GM18520 (cell line): ENCODE measurements around the gene PSMB10.

Source experiments
- ATAC-seq: cut with Tn5 transposase; IDR thresholded peaks from one replicate; pipeline ENCODE4 v1.9.1; 2021; ENCODE audit not compliant: unreplicated experiment

Gene PSMB10

DNA sequence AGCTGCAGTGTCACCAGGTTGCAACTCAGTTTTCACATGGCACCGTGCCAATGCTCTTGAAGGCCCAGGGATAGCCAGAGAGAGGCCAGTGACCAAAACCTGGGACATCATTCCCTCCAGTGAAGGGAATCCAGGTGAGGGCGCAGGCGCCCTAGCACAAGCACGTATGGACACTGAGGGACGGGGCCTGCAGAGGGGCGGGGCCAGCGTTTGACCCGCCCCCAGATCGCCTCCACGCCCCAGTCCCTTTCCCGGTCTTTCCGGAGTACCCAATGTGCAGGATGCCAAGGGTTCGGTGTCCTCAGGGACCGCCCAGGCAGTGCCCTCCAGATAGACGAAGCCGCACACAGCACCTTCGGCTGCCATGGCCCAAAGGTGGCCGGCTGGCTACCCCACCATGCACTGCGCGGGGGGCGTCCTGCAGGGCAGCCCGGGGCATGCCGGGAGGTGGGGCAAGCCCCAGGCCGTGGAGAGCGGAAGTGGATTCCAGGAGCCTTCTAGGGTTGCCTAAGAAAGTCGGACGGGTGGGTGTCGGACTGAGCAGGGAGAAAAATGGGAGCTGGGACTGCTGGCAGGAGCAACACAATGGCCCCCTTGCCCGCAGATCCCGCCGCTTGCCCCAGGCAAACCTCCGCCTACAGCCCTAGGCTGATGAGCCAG is 27.1 kb upstream of the PSMB10 start:
- ATAC-seq, result no peak

DNA sequence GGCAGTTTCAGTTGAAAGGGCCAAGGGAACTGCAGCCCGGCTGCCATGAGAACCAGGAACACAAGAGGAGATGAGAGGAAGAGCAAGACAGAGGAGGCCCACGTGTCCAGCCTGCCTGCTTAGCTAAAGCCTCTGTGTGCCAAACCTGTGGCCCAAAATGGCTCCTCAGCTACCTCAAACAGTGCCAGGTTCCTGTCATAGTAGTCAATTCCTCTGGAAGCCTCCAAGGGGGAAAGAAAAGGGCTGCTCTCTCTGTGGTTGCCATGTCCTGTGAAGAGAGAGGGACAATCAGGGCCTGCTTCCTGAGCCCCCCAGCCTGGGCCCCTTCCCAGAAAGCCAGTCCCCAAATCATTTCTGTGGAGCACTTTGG is 26.6 kb upstream of the PSMB10 start:
- no peak for ATAC-seq

DNA sequence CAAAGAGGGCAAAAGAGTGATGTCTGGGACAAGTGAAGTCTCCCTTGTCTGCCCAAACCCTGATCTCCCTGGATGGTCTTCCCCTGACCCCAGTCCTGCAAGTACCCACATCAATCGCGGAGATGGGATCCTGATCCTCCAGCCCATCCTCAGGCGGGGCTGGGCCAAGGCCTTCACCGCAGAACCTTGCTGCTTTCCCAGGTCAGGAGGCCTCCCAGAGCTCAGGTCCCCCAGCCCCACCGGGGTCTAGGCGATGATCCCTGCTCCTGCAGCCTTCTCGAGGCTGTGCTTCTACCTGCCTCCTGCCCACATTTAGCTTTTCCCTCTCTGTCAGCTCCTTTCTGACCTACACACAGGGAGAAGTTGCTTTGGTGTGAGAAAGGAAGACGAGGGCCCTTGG is 25.5 kb upstream of the PSMB10 start:
- ATAC-seq, result no peak

DNA sequence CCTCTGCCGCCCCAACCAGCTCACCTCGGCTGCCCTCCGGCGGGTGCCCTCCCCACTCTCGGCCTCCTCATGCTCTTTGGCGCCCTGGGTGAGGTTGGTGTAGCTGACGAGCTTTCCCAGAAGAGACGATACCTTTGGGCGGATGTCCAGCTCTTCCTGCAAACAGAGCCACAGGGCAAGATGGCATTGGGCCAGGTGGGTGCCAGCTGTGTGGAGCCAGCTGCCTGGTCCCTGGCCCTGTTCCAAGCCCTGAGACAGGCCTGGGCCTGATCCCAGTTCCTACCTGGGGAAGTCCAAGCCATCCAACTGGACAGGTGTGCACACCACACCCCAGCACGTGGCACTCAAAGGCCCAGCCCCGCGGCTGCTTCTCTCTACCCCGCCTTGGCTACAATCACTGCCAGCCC is 24.9 kb upstream of the PSMB10 start:
- ATAC-seq, result no peak

DNA sequence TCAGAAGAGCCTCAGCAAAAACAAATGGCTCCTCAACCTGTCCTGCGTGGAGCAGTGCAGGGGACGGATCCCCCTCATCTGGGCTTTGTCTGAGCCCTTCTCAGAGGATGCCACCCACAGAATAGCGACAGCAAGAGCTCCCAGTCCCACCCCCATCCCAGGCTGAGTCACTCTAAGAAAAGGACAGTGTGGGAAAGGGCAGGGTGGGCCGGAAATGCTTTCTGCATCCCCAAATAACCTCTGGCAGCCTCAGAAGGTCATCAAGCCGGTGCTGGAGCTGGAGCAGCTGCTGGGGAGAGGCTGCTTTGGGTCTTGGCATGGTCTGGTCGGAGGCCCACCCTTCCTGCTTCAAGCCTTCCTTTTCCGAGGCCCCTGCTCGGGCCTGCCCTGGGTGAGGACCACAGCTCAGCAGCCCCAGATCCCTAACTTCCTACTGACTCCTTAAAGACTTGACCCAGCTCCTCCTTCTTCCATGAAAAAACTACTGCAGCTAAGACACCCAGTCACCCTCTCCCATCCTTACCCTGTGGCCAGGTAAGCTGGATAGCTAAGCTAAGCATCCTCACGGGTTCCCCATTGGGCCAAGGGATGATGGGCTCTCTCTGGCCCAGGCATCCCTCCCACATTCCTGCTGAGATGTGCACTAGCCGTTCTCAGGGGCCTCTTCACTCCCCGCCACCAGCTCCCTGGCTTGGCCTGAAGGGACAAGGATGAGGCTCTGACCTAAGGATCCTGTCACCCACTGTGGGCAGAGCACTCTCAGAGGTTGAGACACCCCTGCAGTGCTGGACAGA is 23.1 kb upstream of the PSMB10 start:
- no peak for ATAC-seq

DNA sequence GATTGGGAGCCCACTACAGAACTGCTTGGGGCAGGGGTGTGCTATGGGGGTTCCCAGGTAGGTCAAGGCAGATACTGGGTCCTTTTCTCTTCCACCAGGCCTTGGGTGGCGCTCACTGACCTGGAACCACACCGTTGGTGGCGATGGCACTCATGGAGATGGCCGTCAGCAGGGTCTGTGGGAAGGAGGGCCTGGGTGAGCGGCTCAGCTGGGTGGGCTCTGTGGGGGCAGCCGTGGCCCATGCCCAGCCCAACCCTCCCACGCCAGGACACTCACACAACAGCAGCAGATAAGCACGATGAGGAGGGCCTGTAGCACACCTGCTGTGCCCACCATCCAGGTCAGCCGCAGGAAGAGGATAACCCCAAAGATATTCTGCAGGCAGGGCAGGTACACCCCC is 21.0 kb upstream of the PSMB10 start:
- ATAC-seq, result no peak

DNA sequence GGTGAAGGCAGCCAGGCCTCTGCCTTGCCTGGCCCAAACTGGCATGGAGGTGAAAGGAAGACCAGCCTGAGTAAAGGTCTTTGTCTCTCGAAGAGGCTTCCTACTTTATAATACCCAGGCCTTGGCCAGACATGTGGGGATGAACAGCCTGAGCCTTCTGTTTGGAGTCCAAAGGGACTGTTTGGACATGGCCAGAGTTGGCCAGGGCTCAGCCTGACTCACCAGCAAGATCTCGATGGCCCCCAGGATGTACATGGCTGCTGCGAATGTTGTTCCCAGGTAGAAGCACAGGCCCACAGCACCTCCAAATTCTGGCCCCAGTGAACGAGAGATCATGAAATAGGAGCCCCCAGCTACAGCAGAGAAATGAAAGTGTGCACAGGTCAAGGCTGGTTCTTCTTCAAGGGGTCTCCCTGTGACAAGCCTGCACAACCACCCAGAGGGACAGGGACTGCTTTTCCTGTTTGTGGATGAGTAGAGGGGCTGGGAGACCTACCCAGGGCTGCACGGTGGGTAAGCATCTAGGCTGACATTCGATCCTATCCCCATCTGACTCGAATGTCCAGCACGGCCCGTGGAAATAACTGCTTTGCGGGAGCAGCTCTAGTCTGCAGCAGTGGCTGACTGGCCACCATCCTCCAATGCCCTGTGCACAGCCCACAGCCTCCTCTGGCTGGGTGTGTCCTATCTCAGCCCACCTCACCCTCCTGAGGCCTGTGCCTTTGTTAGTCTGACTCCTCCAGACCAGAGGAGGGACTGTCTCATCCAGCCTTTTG is 18.0 kb upstream of the PSMB10 start:
- no peak for ATAC-seq

DNA sequence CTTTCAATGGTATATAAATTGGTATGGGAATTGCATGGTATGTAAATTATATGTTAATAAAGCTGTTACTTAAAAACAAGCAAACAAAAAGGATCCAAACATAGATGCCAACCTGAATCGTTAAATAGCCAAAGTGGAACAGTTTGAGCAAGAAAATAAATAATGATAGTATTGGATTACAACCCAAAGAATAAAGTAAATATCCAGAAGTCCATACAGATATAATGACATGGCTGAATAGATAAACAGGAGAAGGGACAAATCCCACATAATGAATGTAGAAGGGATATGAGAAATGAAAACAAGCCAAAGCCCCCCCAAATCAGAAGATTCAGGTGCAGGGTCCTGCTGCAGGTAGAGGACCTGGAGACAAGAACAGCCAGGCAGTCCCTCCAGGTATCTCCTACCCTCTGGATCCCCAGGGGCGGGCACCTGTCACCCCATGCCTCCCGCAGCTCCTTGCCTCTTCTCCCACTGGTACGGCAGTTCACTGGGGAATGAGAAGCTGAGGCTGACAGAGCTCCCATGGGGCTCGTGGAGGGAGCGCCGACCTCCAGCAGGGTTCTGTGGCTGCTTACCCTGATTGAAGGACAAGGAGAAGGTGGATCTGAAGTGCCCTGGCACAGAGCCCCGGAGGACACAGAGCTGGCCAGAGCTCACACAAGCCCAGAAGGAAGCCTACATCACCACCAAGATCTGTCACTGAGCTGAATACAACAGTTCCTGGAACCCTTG is 17.2 kb upstream of the PSMB10 start:
- ATAC-seq, result no peak

DNA sequence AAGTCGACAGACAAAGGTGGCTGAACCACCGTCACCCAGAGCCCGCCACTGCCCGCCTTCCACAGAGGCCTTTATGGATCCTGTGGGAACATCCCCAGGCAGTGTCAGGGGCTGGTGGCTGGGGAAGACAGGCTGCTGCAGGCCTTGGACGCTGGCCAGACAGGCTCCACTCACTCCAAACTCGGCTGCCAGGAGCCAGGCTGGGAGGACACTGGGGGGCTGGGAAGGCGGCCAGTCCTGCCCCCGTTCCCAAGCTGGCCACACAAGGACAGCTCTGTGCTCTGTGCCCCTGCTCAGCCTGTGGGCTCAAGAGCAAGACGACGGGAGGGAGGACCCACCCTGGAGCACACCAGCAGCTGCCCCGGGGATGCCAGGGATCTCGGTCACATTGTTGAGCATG is 14.8 kb upstream of the PSMB10 start:
- no peak for ATAC-seq

DNA sequence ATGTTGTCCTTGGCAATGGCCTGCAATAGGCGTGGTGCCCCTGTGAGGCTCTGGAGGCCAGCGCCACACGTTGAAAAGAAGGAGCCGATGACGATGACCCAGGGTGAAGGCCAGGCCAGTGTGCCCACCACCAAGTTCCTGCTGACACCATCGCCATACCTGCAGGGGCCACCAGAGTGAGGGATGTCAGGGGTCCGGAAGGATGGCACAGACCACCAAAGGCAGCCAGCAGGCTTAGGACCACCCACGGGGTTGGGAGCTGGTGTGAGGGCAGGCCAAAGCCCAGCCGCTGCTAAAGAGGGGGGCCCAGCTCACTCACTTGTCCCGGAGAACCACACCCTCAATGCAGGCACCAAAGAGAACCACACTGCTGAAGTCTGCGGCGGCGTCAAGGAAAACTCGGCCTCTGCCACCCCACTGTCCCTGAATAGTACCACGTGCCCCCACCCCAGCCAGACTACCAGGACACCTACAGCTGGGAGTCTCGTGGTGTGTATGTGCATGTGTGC is 13.7 kb upstream of the PSMB10 start:
- no peak for ATAC-seq

DNA sequence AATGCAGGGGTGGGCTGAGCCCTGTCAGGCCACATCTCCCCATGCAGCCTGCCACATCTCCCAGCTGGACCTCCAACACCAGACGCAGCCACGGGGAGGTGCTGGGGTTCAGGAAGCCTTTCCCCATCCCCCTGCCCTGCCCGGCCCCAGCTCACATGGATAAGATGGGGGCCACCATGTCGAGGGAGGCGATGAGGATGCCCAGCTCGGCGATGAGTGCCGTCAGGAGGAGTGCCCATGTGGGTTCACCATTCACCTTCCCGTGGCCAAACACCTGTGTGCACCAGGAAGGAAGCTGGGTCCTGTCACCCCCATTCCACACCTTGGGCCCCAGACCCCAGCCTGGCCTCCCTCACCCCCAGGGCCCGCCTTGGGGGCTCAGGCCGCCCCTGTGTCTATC is 13.0 kb upstream of the PSMB10 start:
- no peak for ATAC-seq

DNA sequence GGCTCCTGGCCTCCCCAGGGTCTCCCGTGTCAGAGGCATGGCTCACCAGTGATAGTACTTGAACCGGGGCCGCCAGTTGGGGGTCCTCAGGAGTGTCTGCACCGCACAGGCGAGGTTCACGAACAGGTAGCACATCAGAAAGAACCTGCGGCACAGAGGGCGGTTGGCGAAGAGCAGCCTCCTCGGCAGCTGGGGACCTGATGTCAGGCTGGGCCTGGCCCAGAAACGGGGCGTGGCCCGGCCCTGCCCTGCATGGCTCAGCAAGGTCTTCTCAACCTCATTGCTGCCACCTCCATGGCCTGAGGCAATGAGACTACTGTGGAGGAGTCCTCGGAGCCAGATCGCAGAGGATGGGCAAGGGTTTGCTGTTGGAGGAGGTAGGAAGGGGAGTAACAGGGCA is 11.4 kb upstream of the PSMB10 start:
- no peak for ATAC-seq

DNA sequence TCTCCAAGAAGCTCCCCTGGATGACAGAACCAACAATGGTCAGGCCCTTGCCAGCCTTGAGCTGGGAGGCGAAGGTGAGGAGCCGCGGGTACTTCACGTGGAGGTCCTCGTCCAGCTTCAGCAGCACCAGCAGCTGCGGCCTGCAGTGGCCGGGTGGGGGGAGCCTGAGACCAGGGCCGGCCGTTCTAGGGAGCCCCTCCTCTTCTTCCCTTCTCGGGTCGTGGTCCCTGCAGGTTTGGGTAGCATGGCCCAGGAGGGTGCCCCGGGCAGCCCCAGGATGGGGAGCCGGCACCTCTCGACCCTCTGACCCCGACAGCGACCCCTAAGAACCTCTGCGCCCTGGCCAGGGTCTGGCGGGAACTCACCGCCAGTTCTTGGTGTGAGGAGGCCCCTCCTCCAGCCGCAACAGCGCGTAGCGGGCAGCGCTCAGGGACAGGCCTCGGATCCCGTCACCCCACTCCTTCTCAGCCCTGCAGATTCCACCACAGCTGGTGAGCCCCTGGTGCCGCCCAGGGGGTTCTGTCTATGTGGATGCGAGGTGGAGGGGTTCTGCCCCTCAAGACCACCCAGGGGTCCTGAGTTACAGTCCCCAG is 10.4 kb upstream of the PSMB10 start:
- no peak for ATAC-seq

DNA sequence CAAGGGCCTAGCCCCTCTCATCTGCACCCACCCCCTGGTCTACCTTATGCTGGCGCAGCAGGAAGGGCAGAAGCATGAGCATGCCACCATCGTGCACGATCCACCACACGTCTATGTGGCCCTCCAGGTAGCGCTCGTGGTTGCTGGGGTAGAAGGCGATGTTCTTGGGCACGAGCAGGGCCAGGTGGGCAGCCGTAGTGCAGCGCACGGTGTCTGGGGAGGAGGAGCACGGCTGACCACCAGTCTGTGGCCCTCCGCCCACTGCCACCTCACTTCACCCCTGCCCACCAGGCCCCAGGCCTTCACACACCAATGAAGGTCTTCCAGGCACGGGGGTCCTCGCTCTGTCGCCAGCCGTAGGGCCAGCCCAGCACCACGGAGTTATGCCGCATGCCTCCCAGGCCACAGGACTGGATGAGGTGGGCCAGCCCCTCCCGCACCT is 9.5 kb upstream of the PSMB10 start:
- no peak for ATAC-seq

DNA sequence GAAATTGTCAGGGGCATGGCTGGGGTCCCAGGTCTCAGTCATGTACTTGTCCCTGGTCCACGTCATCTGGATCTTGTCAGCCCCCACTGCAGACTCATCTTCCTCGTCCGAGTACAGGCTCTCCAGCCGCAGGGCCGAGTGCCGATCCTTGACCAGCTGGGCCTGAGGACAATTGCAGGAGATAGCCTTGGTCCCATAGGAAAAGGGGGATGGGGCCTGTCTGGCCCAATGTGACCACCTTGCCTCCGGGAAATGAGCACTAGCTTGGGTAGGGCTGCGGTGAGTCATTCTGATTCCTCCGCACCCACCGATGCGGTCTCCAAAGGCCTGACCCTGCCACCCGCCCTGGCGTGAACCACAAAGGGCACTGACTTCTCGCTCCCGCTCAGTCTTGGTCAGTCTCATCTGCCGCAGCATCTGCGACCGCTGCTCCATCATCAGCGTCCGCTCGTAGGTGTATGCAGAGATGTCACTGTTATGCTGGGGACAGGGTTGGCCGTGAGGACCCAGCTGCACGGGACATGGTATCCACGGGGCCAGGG is 8.8 kb upstream of the PSMB10 start:
- no peak for ATAC-seq

DNA sequence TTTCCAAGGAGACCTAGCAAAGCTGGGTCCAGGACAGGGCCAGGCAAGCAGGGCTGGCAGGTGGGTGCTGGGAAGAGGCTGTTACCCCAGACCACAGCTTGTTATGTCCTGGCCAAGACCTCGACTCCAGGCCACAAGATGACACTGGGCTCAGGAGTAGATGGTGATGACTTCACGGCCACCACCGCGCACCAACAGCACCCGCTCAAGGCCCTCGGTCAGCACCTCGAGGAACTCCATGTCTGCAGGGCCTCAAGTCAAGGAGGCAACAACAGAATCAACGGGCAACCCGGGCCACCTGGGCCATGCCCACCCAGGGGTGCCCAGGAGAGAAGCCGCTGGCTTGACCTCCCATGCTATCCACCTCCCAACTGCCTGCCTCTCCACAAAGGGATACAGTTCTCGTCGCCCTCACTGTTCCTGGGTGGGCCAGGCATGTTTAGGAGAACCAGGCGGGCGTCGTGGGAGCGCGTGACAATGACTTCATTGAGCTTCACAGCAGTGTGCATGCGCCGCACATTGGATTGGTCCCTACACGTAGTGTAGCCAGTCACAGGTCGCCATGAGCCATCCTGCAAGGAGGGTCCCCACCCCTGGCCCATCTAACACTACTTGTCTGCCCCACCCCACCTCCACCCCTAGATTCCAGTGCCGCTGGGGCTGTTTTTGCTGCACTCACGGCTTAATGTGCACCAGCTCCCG is 8.2 kb upstream of the PSMB10 start:
- ATAC-seq, result no peak

DNA sequence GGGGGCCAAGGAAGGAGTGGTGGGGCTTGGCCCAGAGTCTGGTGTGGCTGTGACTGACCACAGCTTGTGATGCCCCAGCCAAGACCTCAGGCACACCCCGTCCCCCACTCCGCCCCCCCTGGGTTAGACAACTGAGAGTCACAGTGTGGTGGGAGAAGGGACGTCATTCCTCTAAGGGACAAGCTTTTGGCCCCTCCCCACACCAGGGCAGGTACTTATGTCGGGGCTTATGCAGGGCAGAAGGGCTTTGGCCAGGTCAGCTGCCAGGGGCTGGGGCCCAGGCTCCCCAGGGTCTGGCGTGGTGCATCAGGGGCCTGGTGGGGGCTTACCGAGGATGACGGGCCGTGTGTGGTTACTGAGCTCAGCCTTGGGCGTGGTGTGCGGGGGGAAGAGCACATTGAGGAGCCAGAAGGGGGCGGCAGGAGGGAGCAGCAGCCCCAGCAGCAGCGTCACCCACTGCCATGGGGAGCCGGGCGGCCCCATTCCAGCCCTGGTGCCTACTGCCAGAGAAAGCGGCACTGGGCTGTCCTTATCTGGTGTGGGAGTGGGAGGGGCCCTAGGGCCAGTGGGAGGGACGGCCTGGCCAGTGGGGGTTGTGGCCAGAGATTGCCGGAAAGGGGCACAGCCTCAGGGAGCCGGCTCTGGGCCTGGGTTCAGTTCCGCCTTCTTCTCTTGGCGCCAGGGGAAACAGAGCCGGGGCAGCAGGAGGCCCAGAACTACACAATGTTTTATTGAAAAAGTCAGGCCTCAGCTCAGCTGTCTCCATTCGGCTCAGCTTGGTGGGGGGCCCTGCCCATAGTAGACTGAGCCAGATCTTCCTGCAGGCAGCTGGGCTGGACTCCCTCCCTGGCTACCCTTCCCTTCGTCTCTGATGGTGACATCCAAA is 7.2 kb upstream of the PSMB10 start, which contains the start of gene LCAT:
TSS of gene LCAT (minus strand) at position 502 of the 886 bp plus-strand sequence. CDS start at position 483, 19 bp downstream.
- no peak for ATAC-seq

DNA sequence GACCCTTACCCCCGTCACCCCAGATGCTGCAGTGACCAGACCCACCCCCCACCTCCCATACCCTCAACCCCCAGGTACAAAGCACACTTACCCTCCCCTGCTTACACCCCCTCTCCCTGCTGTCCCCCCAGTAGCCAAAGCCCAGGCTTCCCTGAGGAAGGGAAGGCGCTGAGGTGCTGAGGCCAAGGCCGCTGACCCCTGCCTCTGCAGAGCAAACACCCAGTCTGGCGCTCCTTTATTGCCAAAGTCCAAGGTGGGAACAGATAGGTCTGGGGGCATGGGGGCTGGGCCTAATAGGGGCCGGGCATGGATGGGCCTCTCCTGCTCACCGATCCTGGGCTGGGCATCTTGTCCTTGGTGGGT is 6.6 kb upstream of the PSMB10 start:
- ATAC-seq, result no peak
